GM19035 (cell line): Measurements from ENCODE around the gene GPRC5A.

Experiments
- ATAC-seq: cut with Tn5 transposase; IDR thresholded peaks from one replicate; pipeline ENCODE4 v1.9.1; 2021; ENCODE audit not compliant: unreplicated experiment

The GPRC5A gene

DNA sequence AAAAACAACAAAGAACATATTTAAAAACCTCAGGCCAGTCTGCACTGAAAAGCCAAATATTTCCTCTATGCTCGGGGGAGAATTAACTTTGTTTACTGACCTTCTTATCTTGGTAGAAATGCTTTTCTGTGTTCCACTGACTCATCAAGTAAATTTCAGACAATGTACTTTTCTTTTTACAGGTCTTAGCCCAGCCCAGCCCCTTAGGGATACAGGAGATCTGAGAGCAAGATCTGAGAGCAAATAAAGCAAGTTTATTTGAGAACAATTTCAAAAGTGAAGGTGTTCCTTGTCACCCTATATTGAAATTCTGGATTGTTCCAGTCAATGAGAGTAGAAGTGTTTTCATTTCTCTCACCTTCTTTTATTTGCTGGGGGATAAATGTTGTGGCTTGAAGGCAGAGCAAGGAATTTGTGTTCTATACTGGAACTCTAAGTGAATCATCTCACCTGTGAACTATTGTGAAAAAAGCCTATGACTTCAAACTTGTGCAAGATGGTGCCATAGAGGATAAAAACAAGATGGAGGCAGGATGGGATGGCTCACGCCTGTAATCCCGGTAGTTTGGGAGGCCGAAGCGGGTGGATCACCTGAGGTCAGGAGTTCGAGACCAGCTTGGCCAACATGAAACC, 7.9 kb upstream of the GPRC5A start:
- ATAC-seq = no peak

- no peak for ATAC-seq
Measured at GRCh38 chr12:12885096-12885792, 6.1 kb upstream of the GPRC5A start.

DNA sequence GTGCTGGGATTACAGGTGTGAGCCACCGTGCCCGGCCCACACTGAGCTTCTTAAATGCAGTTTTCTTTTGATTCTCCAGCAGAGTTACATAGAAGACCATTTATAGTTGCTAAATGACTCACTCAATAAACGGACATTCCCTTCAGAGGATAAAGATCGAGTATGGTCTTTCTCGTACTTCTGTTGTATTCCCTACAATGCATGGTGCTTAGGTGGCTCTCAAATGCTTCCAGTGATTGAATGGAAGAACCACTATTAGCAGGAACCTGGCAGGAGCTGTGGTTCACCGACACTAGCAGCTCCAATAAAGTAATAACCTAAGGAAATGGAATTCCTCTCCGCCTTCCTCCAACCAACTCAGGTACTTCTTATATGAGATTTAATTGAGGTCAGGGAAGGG, 3.9 kb upstream of the GPRC5A start:
- no peak for ATAC-seq

GRCh38 chr12:12889701-12890100, 1.7 kb upstream of the GPRC5A start:
- no peak for ATAC-seq

DNA sequence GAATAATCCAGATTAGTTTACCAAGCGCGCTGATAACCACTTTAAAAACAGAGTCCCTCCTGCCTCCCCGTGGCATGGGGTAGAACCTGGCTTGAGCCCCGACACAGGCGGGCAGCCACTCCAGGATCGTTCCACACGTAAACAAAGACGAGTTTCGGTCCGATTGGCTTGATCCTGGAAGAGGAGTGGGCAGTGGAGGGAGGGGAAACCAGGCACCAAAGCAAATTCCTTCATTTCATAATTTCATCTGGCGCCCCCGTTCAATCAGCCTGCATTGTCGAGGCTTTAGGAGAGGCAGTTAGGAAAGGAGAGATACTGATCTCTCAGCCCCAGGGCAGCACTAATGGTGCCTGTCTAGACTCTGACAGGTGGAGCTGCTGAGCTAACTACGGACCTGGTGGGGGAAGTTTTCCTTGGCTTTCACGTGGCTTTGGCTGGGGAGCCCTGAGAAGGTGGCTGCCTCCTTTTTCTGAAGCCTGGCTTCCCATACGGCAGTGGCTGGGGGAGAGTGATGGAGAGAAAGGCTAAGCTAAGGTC, 751 bp upstream of the GPRC5A start:
- ATAC-seq = no peak

- ATAC-seq = no peak
Measured at GRCh38 chr12:12891881-12892355, 556 bp downstream of the GPRC5A start.

GRCh38 chr12:12892681-12893141, 1.3 kb downstream of the GPRC5A start:
- no peak for ATAC-seq

DNA sequence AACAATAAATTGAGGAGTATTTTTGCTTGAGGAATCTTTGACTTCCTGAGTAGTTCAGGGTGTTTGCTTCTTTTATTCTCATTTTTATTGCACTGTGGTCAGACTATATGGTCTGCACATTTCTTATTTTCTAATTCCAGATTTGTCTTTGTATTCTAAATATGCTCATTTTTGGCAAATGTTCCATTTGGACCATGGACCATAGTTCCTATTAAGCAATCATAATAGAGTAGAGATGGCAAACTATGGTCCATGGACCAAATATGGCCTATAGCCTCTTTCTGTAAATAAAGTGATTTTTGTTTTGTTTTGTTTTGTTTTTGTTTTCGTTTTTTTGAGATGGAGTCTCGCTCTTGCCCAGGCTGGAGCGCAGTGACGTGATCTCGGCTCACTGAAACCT, 2.1 kb downstream of the GPRC5A start:
- no peak for ATAC-seq

GRCh38 chr12:12896260-12896659, 4.9 kb downstream of the GPRC5A start:
- ATAC-seq = no peak

DNA sequence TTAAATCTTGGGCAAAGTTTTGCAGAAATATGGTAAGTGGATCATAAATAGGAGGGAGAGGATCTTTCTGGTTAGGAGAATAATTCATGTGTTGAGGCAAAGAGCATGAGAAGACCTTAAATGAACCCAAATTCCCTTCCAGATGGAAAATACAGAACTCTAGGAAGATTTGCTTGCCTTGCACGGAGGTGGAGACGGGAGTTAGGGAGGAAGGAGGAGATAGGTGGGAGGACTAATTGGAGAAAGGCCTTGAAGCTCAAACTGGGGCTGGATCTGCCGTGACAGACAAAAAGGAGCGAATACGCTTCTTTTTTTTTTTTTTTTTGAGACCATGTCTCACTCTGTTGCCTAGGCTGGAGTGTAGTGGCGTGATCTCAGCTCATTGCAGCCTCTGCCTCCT, 5.9 kb downstream of the GPRC5A start:
- ATAC-seq = no peak

DNA sequence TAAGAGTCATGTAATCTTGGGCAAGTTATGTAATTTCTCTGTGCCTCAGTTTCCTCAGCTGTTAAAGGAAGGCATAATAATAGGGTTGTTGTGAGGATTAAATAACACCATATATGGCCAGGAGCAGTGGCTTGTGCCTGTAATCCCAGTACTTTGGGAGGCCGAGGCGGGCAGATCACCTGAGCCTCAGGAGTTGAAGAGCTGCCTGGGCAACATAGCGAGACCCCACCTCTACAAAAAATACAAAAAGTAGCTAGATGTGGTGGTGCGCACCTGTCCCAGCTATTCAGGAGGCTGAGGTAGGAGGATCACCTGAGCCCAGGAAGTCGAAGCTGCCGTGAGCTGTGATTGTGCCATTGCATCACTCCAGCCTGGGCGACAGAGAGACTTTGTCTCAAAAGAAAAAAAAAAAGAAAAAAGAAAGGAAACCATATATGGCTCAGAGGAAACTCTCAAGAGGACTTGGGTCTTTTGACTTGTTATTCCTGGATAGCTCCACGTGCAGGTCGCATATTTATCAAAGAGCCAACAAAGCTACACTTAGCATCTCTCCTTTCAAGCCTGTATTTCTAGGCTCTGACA, 6.9 kb downstream of the GPRC5A start:
- no peak for ATAC-seq

DNA sequence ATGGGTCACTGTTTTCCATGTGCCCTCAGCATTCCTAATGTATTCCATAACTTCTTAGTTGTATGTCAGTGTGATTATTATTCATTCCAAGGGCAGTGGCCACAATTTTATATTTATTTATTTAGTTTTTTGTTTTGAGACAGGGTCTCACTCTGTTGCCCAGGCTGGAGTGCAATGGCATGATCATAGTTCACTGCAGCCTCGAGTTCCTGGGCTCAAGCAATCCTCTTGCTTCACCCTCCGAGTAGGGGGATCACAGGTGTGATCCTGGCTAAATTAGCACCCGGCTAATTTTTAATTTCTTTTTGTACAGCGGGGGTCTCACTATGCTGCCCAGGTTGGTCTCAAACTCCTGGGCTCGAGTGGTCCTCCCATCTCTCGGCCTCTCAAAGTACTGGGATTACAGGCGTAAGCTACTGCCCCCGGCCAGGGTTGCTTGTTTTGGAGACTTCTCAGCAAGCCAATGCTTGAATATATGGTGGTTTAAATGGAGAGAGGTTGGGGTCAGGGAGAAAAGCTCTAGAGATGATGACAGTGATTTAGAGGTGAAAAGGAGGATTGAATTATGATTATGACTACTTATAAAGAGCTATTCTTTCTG, 7.6 kb downstream of the GPRC5A start:
- ATAC-seq = no peak

DNA sequence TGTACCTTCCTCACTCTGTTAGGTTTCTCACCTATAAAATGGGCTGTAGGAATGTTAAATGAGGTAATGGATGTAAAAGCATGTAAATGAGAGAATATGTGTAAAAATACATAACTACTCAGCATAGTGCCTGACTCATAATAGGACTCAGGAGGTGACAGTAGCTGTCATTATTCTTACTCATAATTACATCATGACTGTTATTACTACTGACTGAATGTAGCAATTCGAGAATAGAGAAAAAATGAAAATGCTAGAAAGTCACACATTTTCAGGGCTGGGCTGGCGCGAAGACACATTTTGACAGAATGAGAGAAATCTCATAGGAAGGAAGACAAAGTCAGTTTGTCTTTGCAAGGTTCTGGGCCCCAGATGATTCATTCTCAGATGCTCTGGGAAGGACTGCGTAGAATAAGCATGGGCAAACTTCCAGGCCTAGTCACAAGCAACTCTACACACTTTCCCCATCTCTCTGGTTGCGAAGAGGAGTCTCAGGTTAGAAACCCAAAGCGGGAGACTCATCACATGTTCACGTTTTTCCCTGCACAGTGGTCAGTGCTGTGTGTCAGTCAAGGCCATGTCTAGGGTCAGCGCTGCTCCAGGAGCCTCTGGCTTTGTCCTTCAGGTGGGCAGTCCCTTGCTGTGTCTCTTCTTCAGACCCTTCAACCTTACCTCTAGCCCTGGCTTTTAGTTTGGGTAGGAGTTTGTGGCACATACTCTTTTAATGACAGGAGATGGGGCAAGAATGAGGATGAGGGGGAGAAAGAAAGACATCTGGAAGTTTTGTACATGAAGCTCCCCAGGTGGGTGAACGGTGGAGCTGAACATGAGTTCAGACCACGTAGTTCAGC, 8.4 kb downstream of the GPRC5A start:
- ATAC-seq = peak; percentile 92

DNA sequence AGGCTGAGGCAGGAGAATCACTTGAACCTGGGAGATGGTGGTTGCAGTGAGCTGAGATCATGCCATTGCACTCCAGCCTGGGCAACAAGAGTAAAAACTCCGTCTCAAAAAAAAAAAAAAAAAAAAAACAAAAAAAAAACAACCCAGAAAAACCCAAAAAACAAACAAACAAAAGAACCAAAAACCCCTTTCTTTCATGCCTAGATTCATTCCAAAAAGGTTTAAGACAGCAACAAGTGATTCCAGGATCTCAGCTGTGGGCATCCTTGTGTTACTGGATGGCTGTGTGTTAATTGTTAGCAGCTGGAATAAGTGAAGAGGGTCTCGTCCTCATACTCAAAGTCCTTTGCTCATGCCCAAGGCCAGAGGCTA, 9.4 kb downstream of the GPRC5A start:
- no peak for ATAC-seq

DNA sequence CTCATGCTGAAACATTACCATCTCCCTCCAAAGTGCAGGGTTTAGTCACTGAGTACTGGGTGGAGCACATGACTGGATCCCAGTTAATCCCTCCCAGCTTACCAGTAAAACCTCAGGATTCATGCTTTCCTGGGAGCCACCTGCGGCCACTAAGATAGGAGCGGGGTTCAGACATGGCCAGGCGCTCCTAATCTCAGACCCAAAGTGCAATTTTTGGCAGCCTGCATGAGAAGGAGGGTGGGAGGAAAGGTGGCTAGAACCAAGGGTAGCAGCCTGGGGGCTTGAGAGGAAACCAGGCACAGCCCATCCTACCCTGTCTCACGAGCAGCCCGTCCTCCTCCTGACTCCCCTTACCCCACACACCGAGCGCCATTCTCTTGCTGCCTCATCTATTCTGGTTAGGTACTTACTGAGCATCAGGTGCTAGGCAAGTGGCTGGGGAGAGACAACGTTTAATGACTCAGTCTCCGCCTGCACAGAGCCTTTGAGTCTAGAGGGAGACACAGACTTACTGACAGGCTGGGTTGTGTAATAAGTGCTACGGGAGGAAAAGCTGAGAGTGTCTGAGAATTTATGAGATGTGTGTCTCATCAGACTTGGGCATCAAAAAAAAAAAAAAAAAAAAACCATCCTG, 9.9 kb downstream of the GPRC5A start:
- ATAC-seq = no peak

DNA sequence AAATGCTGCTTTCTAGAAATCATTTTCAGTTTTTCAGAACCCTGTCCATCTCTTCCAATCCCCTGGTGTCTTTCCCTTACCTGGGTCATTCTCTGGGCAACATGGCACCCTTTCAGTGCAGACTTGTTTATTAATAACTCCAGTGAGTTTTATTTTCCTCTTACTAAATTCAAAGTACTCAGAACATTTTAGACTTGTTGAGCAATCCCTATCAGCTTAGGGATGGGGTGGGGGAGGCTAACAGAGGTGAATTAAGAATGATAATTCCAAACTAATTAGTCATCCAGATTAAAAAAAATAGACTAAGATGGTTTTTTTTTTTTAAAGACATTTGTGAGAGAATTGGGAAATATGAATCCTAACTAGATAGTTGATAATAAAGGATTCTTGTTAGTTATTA, 10.7 kb downstream of the GPRC5A start:
- ATAC-seq = no peak

- no peak for ATAC-seq
Measured at GRCh38 chr12:12903642-12904609, 12.6 kb downstream of the GPRC5A start.

DNA sequence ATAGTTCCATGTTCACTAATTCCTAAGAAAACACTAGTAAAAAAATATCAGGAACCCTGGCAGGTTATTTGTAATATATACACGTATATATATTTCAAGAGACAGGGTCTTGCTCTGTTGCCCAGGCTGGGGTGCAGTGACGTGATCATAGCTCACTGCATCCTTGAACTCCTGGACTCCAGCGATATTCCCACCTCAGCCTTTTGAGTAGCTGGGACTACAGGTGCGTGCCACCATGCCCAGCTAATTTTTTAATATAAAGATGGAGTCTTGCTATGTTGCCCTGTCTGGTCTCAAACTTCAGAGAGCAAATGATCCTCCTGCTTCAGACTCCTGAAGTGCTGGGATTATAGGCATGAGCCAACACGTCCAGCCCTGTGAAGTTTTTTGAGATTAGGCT, 16.2 kb downstream of the GPRC5A start:
- ATAC-seq = no peak

DNA sequence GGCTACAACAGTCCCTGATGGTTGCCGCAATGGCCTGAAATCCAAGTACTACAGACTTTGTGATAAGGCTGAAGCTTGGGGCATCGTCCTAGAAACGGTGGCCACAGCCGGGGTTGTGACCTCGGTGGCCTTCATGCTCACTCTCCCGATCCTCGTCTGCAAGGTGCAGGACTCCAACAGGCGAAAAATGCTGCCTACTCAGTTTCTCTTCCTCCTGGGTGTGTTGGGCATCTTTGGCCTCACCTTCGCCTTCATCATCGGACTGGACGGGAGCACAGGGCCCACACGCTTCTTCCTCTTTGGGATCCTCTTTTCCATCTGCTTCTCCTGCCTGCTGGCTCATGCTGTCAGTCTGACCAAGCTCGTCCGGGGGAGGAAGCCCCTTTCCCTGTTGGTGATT, 16.9 kb downstream of the GPRC5A start:
- no peak for ATAC-seq
